K562 (cell line): ENCODE measurements around the gene CISD3. TPM values are rescaled to one million over a fixed set of nuclear protein-coding genes. Genes with fewer than 3 reads are reported as not detected.

Experiments used
- CHD4 ChIP-seq: fragments of 200-600 bp; sonication (generic); IDR thresholded peaks from 3 replicates; pipeline ENCODE4 v1.6.1; 2012; ENCODE audit warnings: low read depth, mild to moderate bottlenecking, mixed read lengths, low read length, inconsistent platforms; ENCODE audit not compliant: insufficient read depth, insufficient replicate concordance, poor library complexity, severe bottlenecking
- GATAD2A ChIP-seq: fragments of 450-650 bp; IDR thresholded peaks from 2 replicates; pipeline ENCODE4 v1.6.1; 2017
- MTA2 ChIP-seq: fragments of 450-650 bp; IDR thresholded peaks from 2 replicates; pipeline ENCODE4 v1.6.1; 2016; ENCODE audit warnings: low read depth
- NFE2 ChIP-seq: IDR thresholded peaks from 2 replicates; pipeline ENCODE4 v1.6.1; 2014; ENCODE audit warnings: antibody characterized with exemption, low read depth
- NONO ChIP-seq, 2 experiments: fragments of 200-400 bp in 1 of 2; fragments of 450-650 bp in 1 of 2; formaldehyde crosslinking in 1 of 2; IDR thresholded peaks; 2 replicates each; pipeline ENCODE4 v1.6.1; 2017; ENCODE audit warnings: low read depth in 2 of 2, mild to moderate bottlenecking in 2 of 2, moderate library complexity in 2 of 2, low read length in 1 of 2
- PPARD ChIP-seq: fragments of 250-450 bp; sonication (Bioruptor Pico); IDR thresholded peaks from 2 replicates; pipeline ENCODE4 v1.8.0; 2022; ENCODE audit warnings: inconsistent platforms, mild to moderate bottlenecking, moderate library complexity
- RFX7 ChIP-seq: fragments of 250-450 bp; sonication (Bioruptor Pico); IDR thresholded peaks from 2 replicates; pipeline ENCODE4 v1.5.1; 2021; ENCODE audit warnings: mild to moderate bottlenecking
- SMAD2 ChIP-seq: fragments of 150-350 bp; IDR thresholded peaks from 2 replicates; pipeline ENCODE4 v1.6.1; 2014; ENCODE audit warnings: low read depth, mild to moderate bottlenecking, low read length
- SMARCC2 ChIP-seq: fragments of 450-650 bp; IDR thresholded peaks from 2 replicates; pipeline ENCODE4 v1.6.1; 2017; ENCODE audit warnings: antibody characterized with exemption, moderate library complexity, mild to moderate bottlenecking, low read depth
- SNRNP70 ChIP-seq: fragments of 200-400 bp; formaldehyde crosslinking; optimal IDR thresholded peaks from 2 replicates; pipeline ENCODE3; 2017; ENCODE audit warnings: low read depth, low read length
- ZKSCAN8 ChIP-seq: fragments of 200-800 bp; sonication (Bioruptor generic); IDR thresholded peaks from 2 replicates; pipeline ENCODE4 v1.6.1; 2016; ENCODE audit warnings: missing genetic modification characterization, missing compliant biosample characterization
- polyA plus RNA-seq, 8 experiments: library from polyadenylated mRNA; depleted of rRNA in 4 of 8; stranded (reverse) in 5 of 8; unstranded in 3 of 8; fragments of >200 nt; fragmentation: Nextera tagmentation in 2 of 8; fragmentation: Illumina TruSeq in 1 of 8; extraction: Ambion mirVana in 2 of 8; extraction: Trizol in 1 of 8; gene quantifications; 2 replicates each; pipeline versions ENCODE4 v1.2.1 to v1.2.3, GENCODE V29; 2011 to 2014; ENCODE audit warnings: inconsistent platforms in 1 of 8, missing spikeins in 1 of 8
- total RNA-seq, 7 experiments: library from RNA; depleted of rRNA in 6 of 7; stranded (reverse); fragments of >200 nt in 6 of 7; fragmentation: Illumina TruSeq in 2 of 7; extraction: Trizol in 2 of 7; gene quantifications; 2 replicates each; pipeline versions ENCODE4 v1.2.1 to v1.2.3, GENCODE V29; 2011 to 2021; ENCODE audit warnings: low replicate concordance in 1 of 7
- TF ChIP-seq, protein P1 (sequence below): fragments of 150-350 bp; conservative IDR thresholded peaks from 2 replicates; pipeline ENCODE4 v1.6.1; 2014; ENCODE audit warnings: low read length
- TF ChIP-seq, protein P2 (sequence below): sonication (generic); formaldehyde crosslinking; IDR thresholded peaks from 2 replicates; pipeline ENCODE4 v1.8.0; 2022; ENCODE audit warnings: mild to moderate bottlenecking, missing genetic modification reagents
- TF ChIP-seq, protein P3 (sequence below): fragments of 450-650 bp; formaldehyde crosslinking; IDR thresholded peaks from 2 replicates; pipeline ENCODE4 v1.4.0; 2020; ENCODE audit warnings: mild to moderate bottlenecking, mixed read lengths
- TF ChIP-seq, protein P4 (sequence below): fragments of 450-650 bp; IDR thresholded peaks from 2 replicates; pipeline ENCODE4 v1.6.1; 2016; ENCODE audit warnings: missing biosample characterization, missing genetic modification characterization
- TF ChIP-seq, protein P5 (sequence below): fragments of 450-650 bp; IDR thresholded peaks from one replicate; pipeline ENCODE4 v1.6.1; 2018; ENCODE audit warnings: mild to moderate bottlenecking, moderate library complexity; ENCODE audit not compliant: partially characterized antibody

CISD3 gene
- total and polyA plus RNA-seq, 9 of the 15 experiments (the other 6 are each of a cell fraction or from before 2014, with no cell fraction given) = 5.0 to 60.7 (median 15.7) TPM

DNA sequence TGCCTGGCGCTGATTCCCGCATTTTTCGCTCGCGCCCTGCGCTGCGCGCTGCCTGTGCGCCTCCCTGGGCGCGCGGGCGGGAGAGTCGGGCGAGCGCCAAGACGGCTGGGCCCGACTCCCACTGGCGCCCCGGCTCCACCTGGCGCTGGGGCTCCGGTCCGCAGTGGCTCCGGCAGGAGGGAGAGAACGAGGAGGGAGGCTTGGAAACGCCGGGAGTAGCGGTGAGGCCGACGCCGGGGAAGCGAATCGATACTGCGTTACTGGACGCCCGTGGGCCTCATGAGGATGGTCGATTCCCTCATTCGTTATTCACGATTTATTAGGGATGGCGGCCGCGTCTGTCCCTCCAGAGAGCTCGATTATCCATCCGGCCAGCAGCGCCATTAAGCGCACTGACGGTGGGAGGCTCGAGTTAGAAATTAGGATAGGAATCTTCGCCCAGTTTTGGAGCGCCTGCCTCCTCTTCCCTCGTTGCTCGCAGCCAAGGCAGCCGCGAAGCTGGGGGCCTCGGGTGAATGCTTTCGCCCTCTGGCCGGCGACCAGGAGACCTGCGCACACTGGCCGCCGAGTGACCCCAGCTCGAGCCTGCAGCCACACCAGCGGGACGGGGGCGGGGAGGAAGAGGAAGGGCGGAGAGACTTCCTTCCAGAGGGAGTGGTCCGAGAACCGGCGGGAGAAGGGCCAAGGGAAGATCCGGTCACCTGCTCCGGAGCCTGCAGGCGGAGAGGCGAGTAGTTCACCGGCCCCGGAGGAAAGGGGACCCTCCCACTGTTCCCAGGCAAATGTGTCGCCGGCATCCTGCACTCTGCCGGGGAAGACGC is 19.3 kb downstream of the CISD3 start (continued):
- TF ChIP-seq, protein P1, sequence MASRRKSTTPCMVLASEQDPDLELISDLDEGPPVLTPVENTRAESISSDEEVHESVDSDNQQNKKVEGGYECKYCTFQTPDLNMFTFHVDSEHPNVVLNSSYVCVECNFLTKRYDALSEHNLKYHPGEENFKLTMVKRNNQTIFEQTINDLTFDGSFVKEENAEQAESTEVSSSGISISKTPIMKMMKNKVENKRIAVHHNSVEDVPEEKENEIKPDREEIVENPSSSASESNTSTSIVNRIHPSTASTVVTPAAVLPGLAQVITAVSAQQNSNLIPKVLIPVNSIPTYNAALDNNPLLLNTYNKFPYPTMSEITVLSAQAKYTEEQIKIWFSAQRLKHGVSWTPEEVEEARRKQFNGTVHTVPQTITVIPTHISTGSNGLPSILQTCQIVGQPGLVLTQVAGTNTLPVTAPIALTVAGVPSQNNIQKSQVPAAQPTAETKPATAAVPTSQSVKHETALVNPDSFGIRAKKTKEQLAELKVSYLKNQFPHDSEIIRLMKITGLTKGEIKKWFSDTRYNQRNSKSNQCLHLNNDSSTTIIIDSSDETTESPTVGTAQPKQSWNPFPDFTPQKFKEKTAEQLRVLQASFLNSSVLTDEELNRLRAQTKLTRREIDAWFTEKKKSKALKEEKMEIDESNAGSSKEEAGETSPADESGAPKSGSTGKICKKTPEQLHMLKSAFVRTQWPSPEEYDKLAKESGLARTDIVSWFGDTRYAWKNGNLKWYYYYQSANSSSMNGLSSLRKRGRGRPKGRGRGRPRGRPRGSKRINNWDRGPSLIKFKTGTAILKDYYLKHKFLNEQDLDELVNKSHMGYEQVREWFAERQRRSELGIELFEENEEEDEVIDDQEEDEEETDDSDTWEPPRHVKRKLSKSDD = no peak
- TF ChIP-seq GATAD2A = peak; percentile 51; the same call in 1 of the 2 replicates
- TF ChIP-seq SMAD2 = no peak
- TF ChIP-seq SNRNP70 = no peak
- TF ChIP-seq SMARCC2 = no peak
- no peak for TF ChIP-seq NONO (IDR thresholded peaks at IDR 0.05; ENCODE audit: low read depth in 2 of 2, low read length in 1 of 2)
- no peak for TF ChIP-seq NFE2
- no peak for TF ChIP-seq RFX7 (CRISPR knock-in tag)
- TF ChIP-seq, protein P2, sequence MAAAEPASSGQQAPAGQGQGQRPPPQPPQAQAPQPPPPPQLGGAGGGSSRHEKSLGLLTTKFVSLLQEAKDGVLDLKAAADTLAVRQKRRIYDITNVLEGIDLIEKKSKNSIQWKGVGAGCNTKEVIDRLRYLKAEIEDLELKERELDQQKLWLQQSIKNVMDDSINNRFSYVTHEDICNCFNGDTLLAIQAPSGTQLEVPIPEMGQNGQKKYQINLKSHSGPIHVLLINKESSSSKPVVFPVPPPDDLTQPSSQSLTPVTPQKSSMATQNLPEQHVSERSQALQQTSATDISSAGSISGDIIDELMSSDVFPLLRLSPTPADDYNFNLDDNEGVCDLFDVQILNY (CRISPR knock-in tag) = no peak
- TF ChIP-seq, protein P3, sequence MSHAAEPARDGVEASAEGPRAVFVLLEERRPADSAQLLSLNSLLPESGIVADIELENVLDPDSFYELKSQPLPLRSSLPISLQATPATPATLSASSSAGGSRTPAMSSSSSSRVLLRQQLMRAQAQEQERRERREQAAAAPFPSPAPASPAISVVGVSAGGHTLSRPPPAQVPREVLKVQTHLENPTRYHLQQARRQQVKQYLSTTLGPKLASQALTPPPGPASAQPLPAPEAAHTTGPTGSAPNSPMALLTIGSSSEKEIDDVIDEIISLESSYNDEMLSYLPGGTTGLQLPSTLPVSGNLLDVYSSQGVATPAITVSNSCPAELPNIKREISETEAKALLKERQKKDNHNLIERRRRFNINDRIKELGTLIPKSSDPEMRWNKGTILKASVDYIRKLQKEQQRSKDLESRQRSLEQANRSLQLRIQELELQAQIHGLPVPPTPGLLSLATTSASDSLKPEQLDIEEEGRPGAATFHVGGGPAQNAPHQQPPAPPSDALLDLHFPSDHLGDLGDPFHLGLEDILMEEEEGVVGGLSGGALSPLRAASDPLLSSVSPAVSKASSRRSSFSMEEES (CRISPR knock-in tag) = no peak
- TF ChIP-seq, protein P4, sequence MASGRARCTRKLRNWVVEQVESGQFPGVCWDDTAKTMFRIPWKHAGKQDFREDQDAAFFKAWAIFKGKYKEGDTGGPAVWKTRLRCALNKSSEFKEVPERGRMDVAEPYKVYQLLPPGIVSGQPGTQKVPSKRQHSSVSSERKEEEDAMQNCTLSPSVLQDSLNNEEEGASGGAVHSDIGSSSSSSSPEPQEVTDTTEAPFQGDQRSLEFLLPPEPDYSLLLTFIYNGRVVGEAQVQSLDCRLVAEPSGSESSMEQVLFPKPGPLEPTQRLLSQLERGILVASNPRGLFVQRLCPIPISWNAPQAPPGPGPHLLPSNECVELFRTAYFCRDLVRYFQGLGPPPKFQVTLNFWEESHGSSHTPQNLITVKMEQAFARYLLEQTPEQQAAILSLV (tag) = no peak
- TF ChIP-seq CHD4 = no peak
- no peak for TF ChIP-seq ZKSCAN8 (CRISPR knock-in tag)
- no peak for TF ChIP-seq MTA2
- TF ChIP-seq, protein P5, sequence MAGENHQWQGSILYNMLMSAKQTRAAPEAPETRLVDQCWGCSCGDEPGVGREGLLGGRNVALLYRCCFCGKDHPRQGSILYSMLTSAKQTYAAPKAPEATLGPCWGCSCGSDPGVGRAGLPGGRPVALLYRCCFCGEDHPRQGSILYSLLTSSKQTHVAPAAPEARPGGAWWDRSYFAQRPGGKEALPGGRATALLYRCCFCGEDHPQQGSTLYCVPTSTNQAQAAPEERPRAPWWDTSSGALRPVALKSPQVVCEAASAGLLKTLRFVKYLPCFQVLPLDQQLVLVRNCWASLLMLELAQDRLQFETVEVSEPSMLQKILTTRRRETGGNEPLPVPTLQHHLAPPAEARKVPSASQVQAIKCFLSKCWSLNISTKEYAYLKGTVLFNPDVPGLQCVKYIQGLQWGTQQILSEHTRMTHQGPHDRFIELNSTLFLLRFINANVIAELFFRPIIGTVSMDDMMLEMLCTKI = no peak
- TF ChIP-seq PPARD = no peak
